ENCODE results near the gene MRPL28.
"Not testable (repeated sequence)": the region's sequence is repeated elsewhere in the genome, so short reads cannot be mapped to it uniquely, and the experiment has no call there.

GRCh38 chr16:341095-341973 lies 29.0 kb downstream of the MRPL28 start:
- TF ChIP-seq, protein P1, sequence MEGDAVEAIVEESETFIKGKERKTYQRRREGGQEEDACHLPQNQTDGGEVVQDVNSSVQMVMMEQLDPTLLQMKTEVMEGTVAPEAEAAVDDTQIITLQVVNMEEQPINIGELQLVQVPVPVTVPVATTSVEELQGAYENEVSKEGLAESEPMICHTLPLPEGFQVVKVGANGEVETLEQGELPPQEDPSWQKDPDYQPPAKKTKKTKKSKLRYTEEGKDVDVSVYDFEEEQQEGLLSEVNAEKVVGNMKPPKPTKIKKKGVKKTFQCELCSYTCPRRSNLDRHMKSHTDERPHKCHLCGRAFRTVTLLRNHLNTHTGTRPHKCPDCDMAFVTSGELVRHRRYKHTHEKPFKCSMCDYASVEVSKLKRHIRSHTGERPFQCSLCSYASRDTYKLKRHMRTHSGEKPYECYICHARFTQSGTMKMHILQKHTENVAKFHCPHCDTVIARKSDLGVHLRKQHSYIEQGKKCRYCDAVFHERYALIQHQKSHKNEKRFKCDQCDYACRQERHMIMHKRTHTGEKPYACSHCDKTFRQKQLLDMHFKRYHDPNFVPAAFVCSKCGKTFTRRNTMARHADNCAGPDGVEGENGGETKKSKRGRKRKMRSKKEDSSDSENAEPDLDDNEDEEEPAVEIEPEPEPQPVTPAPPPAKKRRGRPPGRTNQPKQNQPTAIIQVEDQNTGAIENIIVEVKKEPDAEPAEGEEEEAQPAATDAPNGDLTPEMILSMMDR (IDR thresholded peaks at IDR 0.05) = not testable (repeated sequence)
- TF ChIP-seq POLR2A (IDR thresholded peaks at IDR 0.05) = not testable (repeated sequence)

All from tibial nerve (tissue), 3 donors.